DND-41 (cell line): ENCODE measurements around the gene CARHSP1.

Source experiments
- ATAC-seq: fragments of 200-7000 bp; cut with Tn5 transposase; 3 replicates; pipeline ENCODE4 v1.9.1; 2021; ENCODE audit warnings: low read depth; ENCODE audit not compliant: insufficient read depth
- DNase-seq: peaks from one replicate; pipeline ENCODE4 v3.0.0-alpha.2; 2020
- H2AFZ ChIP-seq: 2 replicates; pipeline ENCODE4 v1.6.0; 2012; ENCODE audit warnings: low read depth, low read length
- H3K27ac ChIP-seq: 2 replicates; pipeline ENCODE4 v1.5.1; 2012; ENCODE audit warnings: low read length, inconsistent platforms
- H3K27me3 ChIP-seq: fragments of 200-600 bp; sonication (generic); 2 replicates; pipeline ENCODE4 v1.6.0; 2012; ENCODE audit warnings: low read length, mild to moderate bottlenecking, inconsistent platforms; ENCODE audit not compliant: insufficient read depth, poor library complexity
- H3K36me3 ChIP-seq: 2 replicates; pipeline ENCODE4 v1.5.1; 2012; ENCODE audit warnings: low read length, inconsistent platforms; ENCODE audit not compliant: insufficient read depth
- H3K4me1 ChIP-seq: 2 replicates; pipeline ENCODE4 v1.5.1; 2012; ENCODE audit warnings: mild to moderate bottlenecking, low read length; ENCODE audit not compliant: insufficient read depth
- H3K4me2 ChIP-seq: 2 replicates; pipeline ENCODE4 v1.6.0; 2012; ENCODE audit warnings: mild to moderate bottlenecking, moderate library complexity, low read length, inconsistent platforms; ENCODE audit not compliant: insufficient read depth
- H3K4me3 ChIP-seq, 2 experiments: fragments of 200-600 bp in 1 of 2; shearing (Covaris generic) in 1 of 2; 2 replicates each; pipeline ENCODE4 v1.5.1; 2012 to 2016; ENCODE audit warnings: inconsistent platforms in 2 of 2, low read length in 2 of 2, mild to moderate bottlenecking in 2 of 2, low read depth in 1 of 2, moderate library complexity in 1 of 2
- H3K79me2 ChIP-seq: 2 replicates; pipeline ENCODE4 v1.6.0; 2012; ENCODE audit warnings: low read length, inconsistent platforms; ENCODE audit not compliant: insufficient read depth
- H3K9ac ChIP-seq: 2 replicates; pipeline ENCODE4 v1.6.0; 2012; ENCODE audit warnings: low read depth, mild to moderate bottlenecking, inconsistent platforms, low read length, moderate library complexity
- H3K9me3 ChIP-seq: 2 replicates; pipeline ENCODE4 v1.5.1; 2012; ENCODE audit warnings: low read length, moderate library complexity, mild to moderate bottlenecking, inconsistent platforms; ENCODE audit not compliant: insufficient read depth, severe bottlenecking
- H4K20me1 ChIP-seq: 2 replicates; pipeline ENCODE4 v1.6.0; 2012; ENCODE audit warnings: low read length; ENCODE audit not compliant: insufficient read depth
- CTCF ChIP-seq: IDR thresholded peaks from 2 replicates; pipeline ENCODE4 v1.5.1; 2012; ENCODE audit warnings: borderline replicate concordance, low read length, moderate library complexity, mild to moderate bottlenecking; ENCODE audit not compliant: poor library complexity, severe bottlenecking; ENCODE audit errors: extremely low read depth
- EZH2 ChIP-seq: IDR thresholded peaks from 3 replicates; pipeline ENCODE4 v1.6.1; 2012; ENCODE audit warnings: borderline replicate concordance, low read depth, mild to moderate bottlenecking, moderate library complexity, low read length, inconsistent platforms; ENCODE audit not compliant: severe bottlenecking

CARHSP1 gene

GRCh38 chr16:8867932-8868415 is 832 bp downstream of the CARHSP1 start:
- Histone ChIP-seq H3K27me3 (no peaks in the 10 kb centered on the region), H3K36me3 (peaks cover 50% of the 10 kb centered on the region), H4K20me1 (peaks cover 51% of the 10 kb centered on the region), H2AFZ (peak overlapping the region; percentile 43), H3K4me3 (peak overlapping the region; percentile 82), H3K9me3 (no peaks in the 10 kb centered on the region), H3K27ac (peak overlapping the region; percentile 94), H3K4me1 (peaks cover 72% of the 10 kb centered on the region), H3K79me2 (peaks cover 65% of the 10 kb centered on the region), H3K4me2 (peak overlapping the region; percentile 91), H3K9ac (peak overlapping the region; percentile 79)
- DNase-seq (no peak), ATAC-seq (no peak)
- TF ChIP-seq CTCF (no peak), EZH2 (no peak)

GRCh38 chr16:8867216-8867931 is 1.4 kb downstream of the CARHSP1 start:
- peak; percentile 53 for DNase-seq
- Histone ChIP-seq H3K79me2 (peaks cover 71% of the 10 kb centered on the region), H3K36me3 (peaks cover 56% of the 10 kb centered on the region), H3K27ac (peak overlapping the region; percentile 94), H3K9ac (peak overlapping the region; percentile 79), H3K4me2 (peak overlapping the region; percentile 91), H4K20me1 (peaks cover 57% of the 10 kb centered on the region), H3K4me3 (peak overlapping the region; percentile 82), H2AFZ (no peak overlapping the region), H3K9me3 (no peaks in the 10 kb centered on the region), H3K4me1 (peaks cover 78% of the 10 kb centered on the region), H3K27me3 (no peaks in the 10 kb centered on the region)
- no peak for ATAC-seq
- TF ChIP-seq CTCF (peak; percentile 1), EZH2 (no peak)

- H3K9ac ChIP-seq: peak overlapping the region; percentile 79
- peaks cover 62% of the 10 kb centered on the region for H4K20me1 ChIP-seq
- H3K4me3 ChIP-seq: peak overlapping the region; percentile 82
- H3K27me3 ChIP-seq: no peaks in the 10 kb centered on the region
- no peak for DNase-seq
- H2AFZ ChIP-seq: no peak overlapping the region
- H3K36me3 ChIP-seq: peaks cover 61% of the 10 kb centered on the region
- peaks cover 76% of the 10 kb centered on the region for H3K79me2 ChIP-seq
- H3K9me3 ChIP-seq: no peaks in the 10 kb centered on the region
- peak overlapping the region; percentile 94 for H3K27ac ChIP-seq
- TF ChIP-seq CTCF: no peak
- no peak for TF ChIP-seq EZH2
- H3K4me1 ChIP-seq: peaks cover 81% of the 10 kb centered on the region
- H3K4me2 ChIP-seq: peak overlapping the region; percentile 91
- ATAC-seq: no peak
Measured at GRCh38 chr16:8866884-8867215, 2.0 kb downstream of the CARHSP1 start.
